HG02981 (cell line): ENCODE measurements around the gene TMEM42.

Experiments used
- ATAC-seq: cut with Tn5 transposase; IDR thresholded peaks from one replicate; pipeline ENCODE4 v1.9.1; 2021; ENCODE audit warnings: mild to moderate bottlenecking, moderate library complexity; ENCODE audit not compliant: unreplicated experiment

Gene TMEM42

GRCh38 chr3:44906997-44907396, 45.3 kb downstream of the TMEM42 start:
- no peak for ATAC-seq

DNA sequence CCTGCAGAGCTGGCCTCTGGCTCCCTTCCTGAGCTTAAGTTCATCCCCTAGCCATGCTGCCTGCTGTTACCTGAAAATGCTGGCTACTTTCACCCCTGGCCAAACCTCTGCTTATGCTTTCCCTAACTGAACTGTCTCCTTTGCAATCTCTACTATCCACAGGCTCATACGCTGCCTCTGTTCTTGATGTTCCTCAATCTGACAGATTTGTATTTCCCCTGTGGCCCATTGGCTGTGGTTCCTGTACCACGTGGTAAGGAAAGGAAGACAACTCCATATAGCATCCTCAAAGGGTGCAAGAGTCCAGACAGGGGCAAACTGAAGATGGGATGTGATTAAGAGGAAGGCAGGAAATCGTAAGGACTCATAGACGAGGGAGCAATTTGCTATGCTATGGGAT, 45.9 kb downstream of the TMEM42 start:
- no peak for ATAC-seq

DNA sequence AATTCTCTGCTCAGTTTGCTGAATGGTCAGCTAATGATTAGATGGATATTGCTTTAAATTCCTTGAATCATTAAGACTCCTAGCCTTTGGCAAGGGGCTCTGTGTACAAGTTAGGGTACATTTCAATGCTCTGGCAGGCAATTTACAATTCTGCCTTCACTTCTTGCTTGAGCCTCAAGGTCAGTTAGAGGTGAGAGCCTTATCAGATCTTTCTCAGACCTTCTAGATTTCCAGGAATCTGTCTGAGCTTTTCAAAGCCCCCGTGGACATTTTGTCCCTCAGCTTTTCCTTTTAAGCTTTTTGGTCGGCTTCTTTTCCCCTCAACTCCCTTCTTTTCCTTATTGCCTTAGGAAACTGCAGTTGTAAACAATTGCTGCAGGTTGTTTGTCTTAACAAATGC, 47.4 kb downstream of the TMEM42 start:
- no peak for ATAC-seq

DNA sequence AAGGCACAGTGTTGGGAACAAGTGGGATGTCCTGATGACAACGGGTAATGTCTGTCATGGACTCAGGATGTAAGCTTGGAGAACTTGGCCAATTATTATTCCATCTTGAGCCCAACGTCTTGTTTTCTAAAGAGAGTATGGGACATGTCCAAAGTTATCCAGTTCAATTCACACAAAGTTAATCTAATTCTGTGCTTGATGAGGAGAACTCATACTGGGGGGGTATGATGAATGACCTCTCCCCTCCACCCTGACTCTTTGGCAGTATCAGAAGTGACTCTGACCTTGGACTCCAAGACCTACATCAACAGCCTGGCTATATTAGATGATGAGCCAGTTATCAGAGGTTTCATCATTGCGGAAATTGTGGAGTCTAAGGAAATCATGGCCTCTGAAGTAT, 49.0 kb downstream of the TMEM42 start:
- no peak for ATAC-seq

DNA sequence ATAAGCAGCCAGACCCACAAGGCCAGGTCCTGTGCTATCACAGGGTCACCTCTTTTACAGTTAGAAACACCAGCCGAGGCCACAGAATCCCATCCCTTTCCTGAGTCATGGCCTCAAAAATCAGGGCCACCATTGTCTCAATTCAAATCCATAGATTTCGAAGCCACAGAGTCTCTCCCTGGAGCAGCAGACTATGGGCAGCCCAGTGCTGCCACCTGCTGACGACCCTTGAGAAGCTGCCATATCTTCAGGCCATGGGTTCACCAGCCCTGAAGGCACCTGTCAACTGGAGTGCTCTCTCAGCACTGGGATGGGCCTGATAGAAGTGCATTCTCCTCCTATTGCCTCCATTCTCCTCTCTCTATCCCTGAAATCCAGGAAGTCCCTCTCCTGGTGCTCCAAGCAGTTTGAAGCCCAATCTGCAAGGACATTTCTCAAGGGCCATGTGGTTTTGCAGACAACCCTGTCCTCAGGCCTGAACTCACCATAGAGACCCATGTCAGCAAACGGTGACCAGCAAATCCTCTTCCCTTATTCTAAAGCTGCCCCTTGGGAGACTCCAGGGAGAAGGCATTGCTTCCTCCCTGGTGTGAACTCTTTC, 52.3 kb downstream of the TMEM42 start:
- no peak for ATAC-seq

DNA sequence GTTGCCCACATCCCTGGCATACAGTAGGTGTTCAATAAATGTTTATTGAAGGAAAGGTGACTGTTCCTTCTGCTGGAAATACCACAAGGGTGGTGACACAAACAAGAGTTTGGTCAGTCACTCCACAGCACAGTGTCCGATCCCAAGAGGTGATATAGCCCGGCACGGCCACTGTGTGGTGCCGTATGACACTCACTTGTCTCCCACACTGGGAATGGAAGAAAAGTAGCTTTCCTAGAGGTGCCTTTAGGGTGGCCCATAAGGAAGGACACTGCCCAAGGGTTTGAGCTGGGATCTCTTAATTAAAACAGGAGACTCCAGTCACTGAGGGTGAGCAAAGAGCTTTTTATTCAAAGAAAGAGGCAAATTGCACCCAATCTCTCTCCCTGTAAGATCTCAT, 53.2 kb downstream of the TMEM42 start:
- ATAC-seq, result no peak
